Lower lobe of right lung (tissue), 2 donors: Measurements from ENCODE around the gene PPP2R2C. TPM values are rescaled to one million over a fixed set of nuclear protein-coding genes. Genes with fewer than 3 reads are reported as not detected.

Experiments
- ATAC-seq, 2 donors: fragments of 200-7000 bp; cut with Tn5 transposase; one replicate each; pipeline ENCODE4 v1.9.1; 2020 to 2022; ENCODE audit warnings: mild to moderate bottlenecking in 2 of 2, moderate library complexity in 2 of 2
- DNase-seq: peaks from one replicate; pipeline ENCODE4 v3.0.0-alpha.2; 2020
- H3K27ac ChIP-seq: fragments of 200-600 bp; one replicate; pipeline ENCODE4 v1.8.0; 2022
- H3K27me3 ChIP-seq: fragments of 200-600 bp; one replicate; pipeline ENCODE4 v1.8.0; 2022; ENCODE audit warnings: low read depth
- H3K36me3 ChIP-seq: fragments of 200-600 bp; one replicate; pipeline ENCODE4 v1.8.0; 2022; ENCODE audit warnings: mild to moderate bottlenecking
- H3K4me1 ChIP-seq: fragments of 200-600 bp; one replicate; pipeline ENCODE4 v1.8.0; 2022
- H3K4me3 ChIP-seq: fragments of 200-600 bp; one replicate; pipeline ENCODE4 v1.8.0; 2022; ENCODE audit warnings: mild to moderate bottlenecking
- H3K9me3 ChIP-seq: fragments of 200-600 bp; one replicate; pipeline ENCODE4 v1.8.0; 2022
- intact Hi-C: fragments of 100-400 bp; cut with DNase I; formaldehyde crosslinking; loops from one replicate; pipeline ENCODE4 v1.11.0; 2022
- total RNA-seq: library from RNA; stranded (reverse); fragmentation: NEBNext Ultra II Directional; extraction: Animal tissue kit (Norgen Biotek cat#: 25700); gene quantifications from one replicate; pipeline ENCODE4 v1.2.1, GENCODE V29; 2021
- TF ChIP-seq, protein P1 (sequence below): fragments of 200-600 bp; IDR thresholded peaks from one replicate; pipeline ENCODE4 v1.8.0; 2022; ENCODE audit warnings: antibody characterized with exemption, mild to moderate bottlenecking
- donor health status: DM: no; HTN: yes; CAD: no; lungs with severe emphysema.

Gene PPP2R2C
- total RNA-seq, 1 donor from 2014 or later, result not detected

DNA sequence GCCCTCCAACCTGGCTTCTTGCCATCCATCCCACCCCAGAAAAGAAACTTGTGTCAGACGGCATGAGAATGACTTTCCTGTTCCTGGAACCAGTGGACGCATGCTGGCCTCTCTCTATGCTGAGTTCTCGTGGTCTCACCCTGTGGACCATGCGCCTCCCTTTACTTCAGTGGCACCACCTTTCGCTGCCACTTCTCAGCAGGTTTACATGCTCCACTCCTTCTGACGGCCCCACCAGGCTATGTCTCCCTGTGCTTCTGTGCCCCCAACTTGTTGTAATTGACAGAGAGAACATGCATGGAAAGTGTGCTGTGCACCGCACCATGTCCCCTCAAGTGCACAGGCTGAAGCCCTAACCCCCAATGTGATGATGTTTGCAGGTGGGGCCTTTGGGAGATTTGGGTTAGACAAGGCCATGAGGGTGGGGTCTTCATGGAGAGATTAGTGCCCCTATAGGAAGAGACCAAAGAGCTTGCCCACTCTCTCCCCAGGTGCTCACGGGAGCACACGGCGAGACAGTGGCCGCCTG, 3.1 kb upstream of the PPP2R2C start:
- H3K4me3 ChIP-seq, result no peak overlapping the region
- no peak overlapping the region for H3K27ac ChIP-seq
- ATAC-seq (no peak), DNase-seq (no peak)
- H3K27me3 ChIP-seq, result peaks cover 60% of the 10 kb centered on the region
- no peaks in the 10 kb centered on the region for H3K36me3 ChIP-seq
- H3K4me1 ChIP-seq, result peaks cover 8% of the 10 kb centered on the region
- intact Hi-C loops, result no loop called here
- no peaks in the 10 kb centered on the region for H3K9me3 ChIP-seq
- TF ChIP-seq, protein P1, sequence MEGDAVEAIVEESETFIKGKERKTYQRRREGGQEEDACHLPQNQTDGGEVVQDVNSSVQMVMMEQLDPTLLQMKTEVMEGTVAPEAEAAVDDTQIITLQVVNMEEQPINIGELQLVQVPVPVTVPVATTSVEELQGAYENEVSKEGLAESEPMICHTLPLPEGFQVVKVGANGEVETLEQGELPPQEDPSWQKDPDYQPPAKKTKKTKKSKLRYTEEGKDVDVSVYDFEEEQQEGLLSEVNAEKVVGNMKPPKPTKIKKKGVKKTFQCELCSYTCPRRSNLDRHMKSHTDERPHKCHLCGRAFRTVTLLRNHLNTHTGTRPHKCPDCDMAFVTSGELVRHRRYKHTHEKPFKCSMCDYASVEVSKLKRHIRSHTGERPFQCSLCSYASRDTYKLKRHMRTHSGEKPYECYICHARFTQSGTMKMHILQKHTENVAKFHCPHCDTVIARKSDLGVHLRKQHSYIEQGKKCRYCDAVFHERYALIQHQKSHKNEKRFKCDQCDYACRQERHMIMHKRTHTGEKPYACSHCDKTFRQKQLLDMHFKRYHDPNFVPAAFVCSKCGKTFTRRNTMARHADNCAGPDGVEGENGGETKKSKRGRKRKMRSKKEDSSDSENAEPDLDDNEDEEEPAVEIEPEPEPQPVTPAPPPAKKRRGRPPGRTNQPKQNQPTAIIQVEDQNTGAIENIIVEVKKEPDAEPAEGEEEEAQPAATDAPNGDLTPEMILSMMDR, result no peak

DNA sequence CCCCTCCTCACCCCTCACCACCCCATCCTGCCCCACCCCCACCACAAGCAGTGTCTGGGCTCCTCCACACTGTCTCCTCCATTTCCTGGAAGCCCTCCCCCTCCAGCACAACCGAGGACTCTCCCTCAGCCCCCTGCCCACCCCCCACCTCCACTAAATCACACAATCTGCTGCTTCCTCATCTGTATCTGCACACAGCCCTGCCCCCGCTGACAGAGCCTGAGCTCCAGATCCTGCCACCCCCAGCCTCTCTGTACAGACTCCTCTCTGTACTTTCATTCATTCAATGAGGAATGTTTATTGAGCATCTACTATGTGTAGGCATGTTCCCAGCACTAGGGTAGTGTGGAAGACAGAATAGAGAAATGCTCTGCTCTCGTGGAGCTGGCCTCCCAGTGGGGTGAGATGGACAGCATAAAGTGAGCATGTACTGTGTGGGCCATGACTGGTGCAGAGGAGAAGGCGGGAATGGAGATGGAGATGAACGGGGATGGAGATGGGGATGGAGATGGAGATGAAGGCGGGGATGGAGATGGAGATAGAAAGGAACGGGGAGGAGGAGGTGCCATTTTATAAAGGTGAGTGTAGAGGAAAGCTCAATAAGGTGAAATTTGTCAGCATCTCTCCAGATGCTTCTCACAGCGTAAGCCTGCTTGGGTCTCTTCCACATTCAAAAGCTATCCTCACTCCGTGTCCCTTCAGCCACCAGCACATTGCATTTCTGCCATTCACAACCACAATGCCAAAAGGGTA, 2.5 kb upstream of the PPP2R2C start:
- TF ChIP-seq, protein P1, result no peak
- H3K27me3 ChIP-seq, result peaks cover 63% of the 10 kb centered on the region
- ATAC-seq (no peak), DNase-seq (no peak)
- no peak overlapping the region for H3K27ac ChIP-seq
- no peaks in the 10 kb centered on the region for H3K36me3 ChIP-seq
- no peaks in the 10 kb centered on the region for H3K9me3 ChIP-seq
- intact Hi-C loops, result no loop called here
- peaks cover 14% of the 10 kb centered on the region for H3K4me1 ChIP-seq
- H3K4me3 ChIP-seq, result no peak overlapping the region

DNA sequence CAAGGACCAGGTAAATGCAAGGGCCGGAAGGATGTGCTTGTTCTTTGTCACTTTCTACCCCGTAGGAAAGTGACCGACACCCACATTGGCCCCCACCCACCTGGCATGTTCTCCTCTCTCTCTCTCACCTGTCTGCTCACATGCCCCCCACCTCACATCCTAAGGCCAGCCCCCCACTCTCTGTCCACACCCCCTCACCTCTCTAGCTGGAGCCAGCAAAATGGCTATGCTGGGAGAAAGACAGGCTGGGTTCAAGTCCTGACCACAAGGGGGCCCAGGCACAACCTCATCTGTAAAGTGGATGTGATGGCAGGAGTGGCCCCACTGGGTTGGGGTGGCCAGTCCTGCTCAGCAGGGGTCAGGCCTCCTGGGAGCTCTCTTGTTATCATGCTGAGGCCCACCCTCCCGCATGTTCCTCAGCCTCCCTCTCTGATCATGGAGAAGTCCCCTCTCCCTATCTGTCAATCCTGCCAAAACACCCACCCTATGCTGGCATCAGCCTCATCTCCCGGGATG, 1.7 kb upstream of the PPP2R2C start:
- Histone ChIP-seq H3K36me3 (no peaks in the 10 kb centered on the region), H3K4me3 (no peak overlapping the region), H3K9me3 (no peaks in the 10 kb centered on the region), H3K27ac (no peak overlapping the region), H3K4me1 (peaks cover 14% of the 10 kb centered on the region), H3K27me3 (peaks cover 68% of the 10 kb centered on the region)
- no peak for DNase-seq
- intact Hi-C loops, result no loop called here
- ATAC-seq, result no peak
- TF ChIP-seq, protein P1, result no peak

DNA sequence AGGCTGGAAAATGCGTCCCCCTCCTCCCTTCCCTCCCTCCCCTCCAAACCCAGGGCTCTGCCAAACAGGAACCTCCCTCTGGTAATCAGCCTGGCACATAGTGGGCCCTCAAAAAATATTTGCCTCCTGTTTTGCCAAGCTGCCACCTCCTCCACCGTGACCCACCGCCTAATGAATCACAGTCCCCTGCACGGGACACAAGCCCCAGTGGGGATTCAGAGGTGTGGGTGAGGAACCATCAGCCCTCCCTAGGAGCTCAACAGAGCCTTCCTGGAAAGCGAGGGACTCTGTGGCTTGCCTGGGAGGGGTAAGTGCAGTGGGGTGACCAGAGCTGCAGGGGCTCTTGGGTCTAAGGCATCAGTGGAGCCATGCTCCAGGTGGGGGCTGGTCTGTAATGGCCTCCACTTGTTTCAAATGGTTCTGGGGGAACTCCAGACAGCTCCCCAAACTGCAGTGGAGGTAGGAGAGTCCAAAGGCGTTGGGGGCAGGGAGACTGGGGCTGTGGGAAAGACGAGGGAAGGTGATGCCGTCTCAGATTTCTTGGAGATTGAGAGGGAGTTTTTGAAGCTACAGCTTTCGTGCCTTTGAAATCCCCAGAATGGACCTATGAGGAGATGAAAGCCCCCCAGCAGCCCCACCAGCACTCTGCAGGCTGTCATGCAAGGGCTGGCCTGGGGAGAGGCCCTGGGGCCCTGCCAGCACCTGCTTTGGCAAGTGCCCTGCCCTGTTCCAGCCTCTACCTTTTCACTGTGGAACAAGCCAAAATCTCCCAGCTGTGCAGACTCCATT, 1.0 kb upstream of the PPP2R2C start:
- peaks cover 74% of the 10 kb centered on the region for H3K27me3 ChIP-seq
- no peak overlapping the region for H3K27ac ChIP-seq
- no peak overlapping the region for H3K4me3 ChIP-seq
- intact Hi-C loops, result no loop called here
- H3K4me1 ChIP-seq, result peaks cover 14% of the 10 kb centered on the region
- no peaks in the 10 kb centered on the region for H3K9me3 ChIP-seq
- H3K36me3 ChIP-seq, result no peaks in the 10 kb centered on the region
- TF ChIP-seq, protein P1, result no peak
- ATAC-seq (no peak), DNase-seq (no peak)

DNA sequence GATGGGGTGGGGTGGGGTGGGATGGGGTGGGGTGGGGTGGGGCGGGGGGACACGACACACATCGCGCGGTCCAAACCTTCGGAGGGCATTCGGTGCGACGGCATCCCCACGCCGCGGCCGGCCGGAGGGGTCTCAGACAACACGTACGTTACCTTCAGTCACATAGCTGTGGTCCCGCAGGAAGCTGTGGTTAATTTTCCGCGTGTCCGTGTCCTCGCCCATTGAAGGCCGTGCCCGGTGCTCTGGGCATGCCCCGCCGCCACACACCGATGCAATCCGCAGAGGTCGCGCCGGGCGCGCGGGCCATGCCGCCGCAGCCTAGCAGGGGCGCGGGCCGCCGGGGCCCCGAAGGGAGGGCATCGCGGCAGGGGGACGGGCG, 417 bp downstream of the PPP2R2C start:
- DNase-seq (no peak), ATAC-seq (no peak)
- H3K4me3 ChIP-seq, result no peak overlapping the region
- intact Hi-C loops, result no loop called here
- H3K27ac ChIP-seq, result no peak overlapping the region
- TF ChIP-seq, protein P1, result no peak
- H3K4me1 ChIP-seq, result peaks cover 14% of the 10 kb centered on the region
- peaks cover 72% of the 10 kb centered on the region for H3K27me3 ChIP-seq
- no peaks in the 10 kb centered on the region for H3K9me3 ChIP-seq
- H3K36me3 ChIP-seq, result no peaks in the 10 kb centered on the region
